Neural cell (in vitro differentiated cells): Measurements from ENCODE around the gene KATNBL1. TPM values are rescaled to one million over a fixed set of nuclear protein-coding genes. Genes with fewer than 3 reads are reported as not detected.

Experiments used
- H2AFZ ChIP-seq: fragments of 200-600, 300-800 bp; sonication (generic), shearing (Covaris generic); 2 replicates; pipeline ENCODE4 v1.6.0; 2014; ENCODE audit warnings: low read depth, mild to moderate bottlenecking, antibody characterized with exemption, low read length, moderate library complexity
- H3F3A ChIP-seq: fragments of 200-600 bp; shearing (Covaris generic); 2 replicates; pipeline ENCODE4 v1.6.1; 2016; ENCODE audit warnings: mild to moderate bottlenecking, moderate library complexity, mixed read lengths, antibody characterized with exemption, low read length; ENCODE audit not compliant: insufficient read depth, poor library complexity, severe bottlenecking
- H3K27ac ChIP-seq: fragments of 200-600, 300-800 bp; sonication (generic), shearing (Covaris generic); 2 replicates; pipeline ENCODE4 v1.5.1; 2014; ENCODE audit warnings: mild to moderate bottlenecking, low read length, moderate library complexity
- H3K27me3 ChIP-seq: fragments of 300-800, 200-600 bp; sonication (generic), shearing (Covaris generic); 2 replicates; pipeline ENCODE4 v1.6.0; 2014; ENCODE audit warnings: mild to moderate bottlenecking, low read depth, low read length, moderate library complexity; ENCODE audit not compliant: insufficient read depth
- H3K36me3 ChIP-seq: fragments of 300-800, 200-600 bp; sonication (generic), shearing (Covaris generic); 2 replicates; pipeline ENCODE4 v1.5.1; 2014; ENCODE audit warnings: mild to moderate bottlenecking, antibody characterized with exemption, low read length, moderate library complexity; ENCODE audit not compliant: insufficient read depth
- H3K4me2 ChIP-seq: fragments of 300-800, 200-600 bp; sonication (generic), shearing (Covaris generic); 2 replicates; pipeline ENCODE4 v1.6.0; 2014; ENCODE audit warnings: mild to moderate bottlenecking, low read length
- H3K4me3 ChIP-seq: fragments of 300-800, 200-600 bp; sonication (generic), shearing (Covaris generic); 2 replicates; pipeline ENCODE4 v1.5.1; 2014; ENCODE audit warnings: mild to moderate bottlenecking, low read length, moderate library complexity
- H3K79me2 ChIP-seq: fragments of 200-600 bp; shearing (Covaris generic); replicated peaks from 2 replicates; pipeline ENCODE4 v1.6.0; 2014; ENCODE audit warnings: mild to moderate bottlenecking, low read length, moderate library complexity; ENCODE audit not compliant: insufficient read depth
- H3K9ac ChIP-seq: fragments of 300-800, 200-600 bp; sonication (generic), shearing (Covaris generic); 2 replicates; pipeline ENCODE4 v1.6.1; 2016; ENCODE audit warnings: mild to moderate bottlenecking, low read length, mixed read lengths
- H3K9me2 ChIP-seq: fragments of 200-600 bp; shearing (Covaris generic); 2 replicates; pipeline ENCODE4 v1.6.1; 2016; ENCODE audit warnings: mild to moderate bottlenecking, low read length, mixed read lengths; ENCODE audit not compliant: insufficient read depth
- H3K9me3 ChIP-seq: fragments of 200-600, 300-800 bp; sonication (generic), shearing (Covaris generic); 2 replicates; pipeline ENCODE4 v1.6.1; 2016; ENCODE audit warnings: mild to moderate bottlenecking, mixed run types, low read length, moderate library complexity, mixed read lengths
- H4K20me1 ChIP-seq: fragments of 200-600 bp; shearing (Covaris generic); 2 replicates; pipeline ENCODE4 v1.6.1; 2016; ENCODE audit warnings: mild to moderate bottlenecking, mixed run types; ENCODE audit not compliant: insufficient read depth
- CTCF ChIP-seq: fragments of 450-650 bp; IDR thresholded peaks from 2 replicates; pipeline ENCODE4 v1.5.1; 2014; ENCODE audit warnings: antibody characterized with exemption, mild to moderate bottlenecking, moderate library complexity; ENCODE audit not compliant: poor library complexity, severe bottlenecking
- EP300 ChIP-seq: fragments of 450-650 bp; conservative IDR thresholded peaks from 2 replicates; pipeline ENCODE4 v1.6.1; 2014; ENCODE audit warnings: antibody characterized with exemption, mild to moderate bottlenecking, moderate library complexity; ENCODE audit not compliant: poor library complexity, severe bottlenecking
- EZH2 ChIP-seq: fragments of 200-600, 300-800 bp; shearing (Covaris generic), sonication (generic); IDR thresholded peaks from 2 replicates; pipeline ENCODE4 v1.6.1; 2014; ENCODE audit warnings: antibody characterized with exemption, low read length, borderline replicate concordance, mild to moderate bottlenecking; ENCODE audit not compliant: insufficient read depth, poor library complexity, severe bottlenecking
- MXI1 ChIP-seq: fragments of 450-650 bp; conservative IDR thresholded peaks from 2 replicates; pipeline ENCODE4 v1.6.1; 2014; ENCODE audit warnings: antibody characterized with exemption, mild to moderate bottlenecking; ENCODE audit not compliant: poor library complexity, severe bottlenecking
- POLR2AphosphoS5 ChIP-seq: IDR thresholded peaks from 2 replicates; pipeline ENCODE4 v1.6.1; 2012
- RAD21 ChIP-seq: fragments of 450-650 bp; conservative IDR thresholded peaks from 2 replicates; pipeline ENCODE4 v1.6.1; 2014; ENCODE audit warnings: antibody characterized with exemption, mild to moderate bottlenecking, moderate library complexity
- SMC3 ChIP-seq: fragments of 450-650 bp; conservative IDR thresholded peaks from 2 replicates; pipeline ENCODE4 v1.6.1; 2014; ENCODE audit warnings: antibody characterized with exemption, mild to moderate bottlenecking, moderate library complexity; ENCODE audit not compliant: poor library complexity
- TAF1 ChIP-seq: IDR thresholded peaks from 2 replicates; pipeline ENCODE4 v1.6.1; 2012; ENCODE audit warnings: low read depth
- polyA plus RNA-seq: library from polyadenylated mRNA; depleted of rRNA; stranded (reverse); fragments of >200 nt; gene quantifications from 2 replicates; pipeline ENCODE4 v1.2.3, GENCODE V29; 2014
- TF ChIP-seq, protein P1 (sequence below): IDR thresholded peaks from 2 replicates; pipeline ENCODE4 v1.6.1; 2012; ENCODE audit warnings: borderline replicate concordance

The KATNBL1 gene
- polyA plus RNA-seq, 1 donor from 2014 or later, result 158 TPM

GRCh38 chr15:34132881-34133280, 77.0 kb downstream of the KATNBL1 start:
- no peaks in the 10 kb centered on the region for H3K27me3 ChIP-seq
- H3K9ac ChIP-seq, result no peak overlapping the region
- no peaks in the 10 kb centered on the region for H3K36me3 ChIP-seq
- H3K79me2 ChIP-seq, result no peaks in the 10 kb centered on the region
- no peaks in the 10 kb centered on the region for H3K9me3 ChIP-seq
- no peaks in the 10 kb centered on the region for H3K9me2 ChIP-seq
- H4K20me1 ChIP-seq, result no peaks in the 10 kb centered on the region
- H3K4me2 ChIP-seq, result no peak overlapping the region
- H3F3A ChIP-seq, result no peaks in the 10 kb centered on the region
- H3K27ac ChIP-seq, result no peak overlapping the region
- TF ChIP-seq RAD21, result no peak
- TF ChIP-seq, protein P1, sequence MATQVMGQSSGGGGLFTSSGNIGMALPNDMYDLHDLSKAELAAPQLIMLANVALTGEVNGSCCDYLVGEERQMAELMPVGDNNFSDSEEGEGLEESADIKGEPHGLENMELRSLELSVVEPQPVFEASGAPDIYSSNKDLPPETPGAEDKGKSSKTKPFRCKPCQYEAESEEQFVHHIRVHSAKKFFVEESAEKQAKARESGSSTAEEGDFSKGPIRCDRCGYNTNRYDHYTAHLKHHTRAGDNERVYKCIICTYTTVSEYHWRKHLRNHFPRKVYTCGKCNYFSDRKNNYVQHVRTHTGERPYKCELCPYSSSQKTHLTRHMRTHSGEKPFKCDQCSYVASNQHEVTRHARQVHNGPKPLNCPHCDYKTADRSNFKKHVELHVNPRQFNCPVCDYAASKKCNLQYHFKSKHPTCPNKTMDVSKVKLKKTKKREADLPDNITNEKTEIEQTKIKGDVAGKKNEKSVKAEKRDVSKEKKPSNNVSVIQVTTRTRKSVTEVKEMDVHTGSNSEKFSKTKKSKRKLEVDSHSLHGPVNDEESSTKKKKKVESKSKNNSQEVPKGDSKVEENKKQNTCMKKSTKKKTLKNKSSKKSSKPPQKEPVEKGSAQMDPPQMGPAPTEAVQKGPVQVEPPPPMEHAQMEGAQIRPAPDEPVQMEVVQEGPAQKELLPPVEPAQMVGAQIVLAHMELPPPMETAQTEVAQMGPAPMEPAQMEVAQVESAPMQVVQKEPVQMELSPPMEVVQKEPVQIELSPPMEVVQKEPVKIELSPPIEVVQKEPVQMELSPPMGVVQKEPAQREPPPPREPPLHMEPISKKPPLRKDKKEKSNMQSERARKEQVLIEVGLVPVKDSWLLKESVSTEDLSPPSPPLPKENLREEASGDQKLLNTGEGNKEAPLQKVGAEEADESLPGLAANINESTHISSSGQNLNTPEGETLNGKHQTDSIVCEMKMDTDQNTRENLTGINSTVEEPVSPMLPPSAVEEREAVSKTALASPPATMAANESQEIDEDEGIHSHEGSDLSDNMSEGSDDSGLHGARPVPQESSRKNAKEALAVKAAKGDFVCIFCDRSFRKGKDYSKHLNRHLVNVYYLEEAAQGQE, result no peak
- TF ChIP-seq SMC3, result no peak
- TF ChIP-seq POLR2AphosphoS5, result no peak
- TF ChIP-seq CTCF, result no peak
- TF ChIP-seq MXI1, result no peak
- no peak for TF ChIP-seq EP300
- TF ChIP-seq TAF1, result no peak
- no peak for TF ChIP-seq EZH2
- no peak overlapping the region for H2AFZ ChIP-seq
- no peak overlapping the region for H3K4me3 ChIP-seq

GRCh38 chr15:34128898-34129297, 81.0 kb downstream of the KATNBL1 start:
- TF ChIP-seq POLR2AphosphoS5 (no peak), SMC3 (no peak), EP300 (no peak), CTCF (no peak), EZH2 (no peak), MXI1 (no peak), RAD21 (no peak), TAF1 (no peak)
- TF ChIP-seq, protein P1, result no peak
- Histone ChIP-seq H3K27me3 (no peaks in the 10 kb centered on the region), H3K36me3 (no peaks in the 10 kb centered on the region), H3K79me2 (no peaks in the 10 kb centered on the region), H3F3A (no peaks in the 10 kb centered on the region), H3K4me2 (no peak overlapping the region), H3K27ac (no peak overlapping the region), H2AFZ (no peak overlapping the region), H3K4me3 (no peak overlapping the region), H3K9ac (no peak overlapping the region), H3K9me3 (no peaks in the 10 kb centered on the region), H4K20me1 (no peaks in the 10 kb centered on the region), H3K9me2 (no peaks in the 10 kb centered on the region)
